ENCODE results near the gene RPS6KA5. TPM values are rescaled to one million over a fixed set of nuclear protein-coding genes. Genes with fewer than 3 reads are reported as not detected.

Gene RPS6KA5
- total RNA-seq, 1 experiment from 2014 or later = 24.2 TPM

DNA sequence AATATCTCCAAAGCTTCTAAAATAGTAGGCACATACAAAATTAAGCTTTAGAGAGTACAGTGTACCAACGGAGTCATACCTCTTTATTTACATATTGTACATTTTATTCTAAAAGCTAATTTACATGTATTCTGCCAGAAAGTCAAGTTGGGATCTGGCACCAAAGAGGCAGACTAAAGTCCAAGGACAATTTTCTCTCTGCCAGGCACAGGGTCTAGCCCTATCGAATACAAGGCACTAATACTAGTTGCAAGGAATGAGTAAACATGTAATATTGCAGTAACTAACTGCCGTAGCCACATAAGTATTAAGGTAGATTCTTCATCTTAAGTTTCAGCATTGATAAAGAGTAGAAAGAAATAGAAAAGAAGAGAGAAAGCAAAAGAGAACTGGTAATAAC lies 93.9 kb downstream of the RPS6KA5 start:
- RAD21 ChIA-PET (ENCODE audit: low non-redundant PET in 1 of 2, low total read pairs in 2 of 2, uncharacterized antibody in 2 of 2, unreplicated experiment in 2 of 2) = no interaction called here
- Histone ChIP-seq H3K27ac (ENCODE audit: low read depth, low read length) (no peak overlapping the region), H3K36me3 (ENCODE audit: control insufficient read depth in 1 of 2, insufficient read depth in 2 of 2, low read length in 2 of 2) (peaks cover 0 to 12% of the 10 kb centered on the region in 2 experiments; a peak in 2 of 4 replicates), H3K4me2 (ENCODE audit: low read length) (no peak overlapping the region), H3K79me2 (ENCODE audit: insufficient read depth, low read length) (no peaks in the 10 kb centered on the region), H2AFZ (ENCODE audit: low read depth, low read length, poor library complexity, severe bottlenecking) (no peak overlapping the region), H3K27me3 (ENCODE audit: insufficient read depth, low read length) (no peaks in the 10 kb centered on the region), H3K4me3 (replicated peaks in 1 of 2; ENCODE audit: low read depth in 1 of 2, low read length in 2 of 2) (no peak overlapping the region), H3K9me2 (ENCODE audit: insufficient read depth) (no peaks in the 10 kb centered on the region), H3K4me1 (ENCODE audit: control insufficient read depth in 1 of 2, insufficient read depth in 2 of 2, low read length in 2 of 2) (peaks cover 35 to 58% of the 10 kb centered on the region in 2 experiments), H3K9me3 (ENCODE audit: control insufficient read depth in 1 of 2, insufficient read depth in 1 of 2, low read depth in 1 of 2, low read length in 2 of 2) (no peaks in the 10 kb centered on the region; a peak in 1 of 4 replicates), H4K20me1 (ENCODE audit: insufficient read depth) (no peaks in the 10 kb centered on the region), H3K9ac (ENCODE audit: low read length) (no peak overlapping the region)
- BruUV-seq (replicated peaks) = no TSS peak
- ATAC-seq (no peak), DNase-seq (ENCODE audit: low read depth, low spot score) (no peak)
- intact Hi-C loops (cut with micrococcal nuclease) = no loop called here
- no peak for TF ChIP-seq POLR2A (IDR thresholded peaks at IDR 0.05; ENCODE audit: borderline replicate concordance, extremely low read depth, insufficient read depth, insufficient read length)
- no peak for TF ChIP-seq EZH2phosphoT487 (IDR thresholded peaks at IDR 0.05; ENCODE audit: borderline replicate concordance)
- no peak for TF ChIP-seq SP1 (IDR thresholded peaks at IDR 0.05; ENCODE audit: low read depth)
- no peak for TF ChIP-seq POLR2AphosphoS5 (IDR thresholded peaks at IDR 0.05; ENCODE audit: low read depth, low read length)
- TF ChIP-seq, protein P1, sequence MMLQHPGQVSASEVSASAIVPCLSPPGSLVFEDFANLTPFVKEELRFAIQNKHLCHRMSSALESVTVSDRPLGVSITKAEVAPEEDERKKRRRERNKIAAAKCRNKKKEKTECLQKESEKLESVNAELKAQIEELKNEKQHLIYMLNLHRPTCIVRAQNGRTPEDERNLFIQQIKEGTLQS (IDR thresholded peaks at IDR 0.05) = no peak
- TF ChIP-seq EZH2 (IDR thresholded peaks at IDR 0.05) = no peak
- TF ChIP-seq TCF7L2 (IDR thresholded peaks at IDR 0.05; ENCODE audit: borderline replicate concordance, extremely low read depth, insufficient read depth, insufficient read length) = no peak
- no peak for TF ChIP-seq ZFX (IDR thresholded peaks at IDR 0.05)
- TF ChIP-seq, protein P2, sequence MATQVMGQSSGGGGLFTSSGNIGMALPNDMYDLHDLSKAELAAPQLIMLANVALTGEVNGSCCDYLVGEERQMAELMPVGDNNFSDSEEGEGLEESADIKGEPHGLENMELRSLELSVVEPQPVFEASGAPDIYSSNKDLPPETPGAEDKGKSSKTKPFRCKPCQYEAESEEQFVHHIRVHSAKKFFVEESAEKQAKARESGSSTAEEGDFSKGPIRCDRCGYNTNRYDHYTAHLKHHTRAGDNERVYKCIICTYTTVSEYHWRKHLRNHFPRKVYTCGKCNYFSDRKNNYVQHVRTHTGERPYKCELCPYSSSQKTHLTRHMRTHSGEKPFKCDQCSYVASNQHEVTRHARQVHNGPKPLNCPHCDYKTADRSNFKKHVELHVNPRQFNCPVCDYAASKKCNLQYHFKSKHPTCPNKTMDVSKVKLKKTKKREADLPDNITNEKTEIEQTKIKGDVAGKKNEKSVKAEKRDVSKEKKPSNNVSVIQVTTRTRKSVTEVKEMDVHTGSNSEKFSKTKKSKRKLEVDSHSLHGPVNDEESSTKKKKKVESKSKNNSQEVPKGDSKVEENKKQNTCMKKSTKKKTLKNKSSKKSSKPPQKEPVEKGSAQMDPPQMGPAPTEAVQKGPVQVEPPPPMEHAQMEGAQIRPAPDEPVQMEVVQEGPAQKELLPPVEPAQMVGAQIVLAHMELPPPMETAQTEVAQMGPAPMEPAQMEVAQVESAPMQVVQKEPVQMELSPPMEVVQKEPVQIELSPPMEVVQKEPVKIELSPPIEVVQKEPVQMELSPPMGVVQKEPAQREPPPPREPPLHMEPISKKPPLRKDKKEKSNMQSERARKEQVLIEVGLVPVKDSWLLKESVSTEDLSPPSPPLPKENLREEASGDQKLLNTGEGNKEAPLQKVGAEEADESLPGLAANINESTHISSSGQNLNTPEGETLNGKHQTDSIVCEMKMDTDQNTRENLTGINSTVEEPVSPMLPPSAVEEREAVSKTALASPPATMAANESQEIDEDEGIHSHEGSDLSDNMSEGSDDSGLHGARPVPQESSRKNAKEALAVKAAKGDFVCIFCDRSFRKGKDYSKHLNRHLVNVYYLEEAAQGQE (IDR thresholded peaks at IDR 0.05; ENCODE audit: low read depth) = no peak
- TF ChIP-seq CBX3 (IDR thresholded peaks at IDR 0.05; ENCODE audit: low read depth) = no peak
- CTCF ChIA-PET = no interaction called here
- POLR2A ChIA-PET = no interaction called here

Data from HCT116 (cell line).